ENCODE data around the gene BGN. TPM values are rescaled to one million over a fixed set of nuclear protein-coding genes. Genes with fewer than 3 reads are reported as not detected.

BGN gene
- total and polyA plus RNA-seq, 2 donors from 2014 or later: 164 to 288 TPM

DNA sequence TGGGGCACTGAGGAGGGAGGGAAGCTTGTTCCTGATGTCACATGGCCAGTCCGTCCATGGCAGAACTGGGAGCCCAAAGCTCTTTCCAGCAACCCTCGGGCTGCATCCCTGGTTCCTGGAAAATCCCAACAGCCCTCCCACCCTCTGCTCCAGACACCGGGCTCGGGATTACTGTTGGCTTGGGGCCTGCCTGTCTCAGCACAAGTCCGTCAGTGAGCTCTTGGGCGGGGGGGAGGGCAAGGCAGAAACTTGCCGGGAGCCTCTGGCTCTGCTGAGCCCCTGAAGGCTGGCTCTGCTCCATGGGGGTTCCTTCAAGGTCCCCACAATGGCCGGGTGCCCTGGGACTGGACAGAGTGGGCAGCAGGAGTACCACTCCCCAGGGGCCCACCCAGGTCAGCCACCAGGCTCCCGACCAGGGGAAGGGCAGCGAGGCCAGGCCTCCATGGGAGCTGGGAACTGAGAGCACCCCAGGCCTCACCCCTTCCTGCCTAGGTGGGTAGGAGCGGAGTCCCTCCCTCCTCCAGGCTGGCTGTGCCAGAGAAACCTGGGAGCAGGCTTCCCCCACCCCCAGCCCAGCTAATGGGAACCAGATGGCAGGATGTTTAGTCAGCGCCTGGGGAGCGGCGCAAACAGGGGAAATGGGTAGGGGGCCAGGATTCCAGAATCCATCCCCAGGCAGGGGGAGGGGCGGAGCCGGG, 18.0 kb upstream of the BGN start:
- H3K27me3 ChIP-seq (ENCODE audit: control insufficient read depth, insufficient read depth, low read length): no peaks in the 10 kb centered on the region
- intact Hi-C loops (cut with DNase I): no loop called here
- H3K4me3 ChIP-seq (ENCODE audit: low read length in 3 of 3): no peak overlapping the region
- DNase-seq: peak in 1 of 5 donors; percentile 72
- H3K9me3 ChIP-seq (ENCODE audit: control insufficient read depth in 2 of 3, insufficient read depth in 1 of 3, low read length in 3 of 3): no peaks in the 10 kb centered on the region
- H3K36me3 ChIP-seq (ENCODE audit: control insufficient read depth in 2 of 3, insufficient read depth in 3 of 3, low read length in 3 of 3): no peaks in the 10 kb centered on the region
- FAIRE-seq: no peak
- no peak overlapping the region for H3K27ac ChIP-seq (ENCODE audit: low read depth in 2 of 2, low read length in 2 of 2)
- no peak overlapping the region for H3K9ac ChIP-seq (ENCODE audit: low read length in 3 of 3)
- TF ChIP-seq, protein P1, sequence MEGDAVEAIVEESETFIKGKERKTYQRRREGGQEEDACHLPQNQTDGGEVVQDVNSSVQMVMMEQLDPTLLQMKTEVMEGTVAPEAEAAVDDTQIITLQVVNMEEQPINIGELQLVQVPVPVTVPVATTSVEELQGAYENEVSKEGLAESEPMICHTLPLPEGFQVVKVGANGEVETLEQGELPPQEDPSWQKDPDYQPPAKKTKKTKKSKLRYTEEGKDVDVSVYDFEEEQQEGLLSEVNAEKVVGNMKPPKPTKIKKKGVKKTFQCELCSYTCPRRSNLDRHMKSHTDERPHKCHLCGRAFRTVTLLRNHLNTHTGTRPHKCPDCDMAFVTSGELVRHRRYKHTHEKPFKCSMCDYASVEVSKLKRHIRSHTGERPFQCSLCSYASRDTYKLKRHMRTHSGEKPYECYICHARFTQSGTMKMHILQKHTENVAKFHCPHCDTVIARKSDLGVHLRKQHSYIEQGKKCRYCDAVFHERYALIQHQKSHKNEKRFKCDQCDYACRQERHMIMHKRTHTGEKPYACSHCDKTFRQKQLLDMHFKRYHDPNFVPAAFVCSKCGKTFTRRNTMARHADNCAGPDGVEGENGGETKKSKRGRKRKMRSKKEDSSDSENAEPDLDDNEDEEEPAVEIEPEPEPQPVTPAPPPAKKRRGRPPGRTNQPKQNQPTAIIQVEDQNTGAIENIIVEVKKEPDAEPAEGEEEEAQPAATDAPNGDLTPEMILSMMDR (IDR thresholded peaks at IDR 0.05; ENCODE audit: borderline replicate concordance, extremely low read depth, insufficient read depth): no peak
- peaks cover 0 to 5% (median 0%) of the 10 kb centered on the region in 3 donors for H3K4me1 ChIP-seq (ENCODE audit: control insufficient read depth in 2 of 3, insufficient read depth in 2 of 3, low read depth in 1 of 3, low read length in 3 of 3)

DNA sequence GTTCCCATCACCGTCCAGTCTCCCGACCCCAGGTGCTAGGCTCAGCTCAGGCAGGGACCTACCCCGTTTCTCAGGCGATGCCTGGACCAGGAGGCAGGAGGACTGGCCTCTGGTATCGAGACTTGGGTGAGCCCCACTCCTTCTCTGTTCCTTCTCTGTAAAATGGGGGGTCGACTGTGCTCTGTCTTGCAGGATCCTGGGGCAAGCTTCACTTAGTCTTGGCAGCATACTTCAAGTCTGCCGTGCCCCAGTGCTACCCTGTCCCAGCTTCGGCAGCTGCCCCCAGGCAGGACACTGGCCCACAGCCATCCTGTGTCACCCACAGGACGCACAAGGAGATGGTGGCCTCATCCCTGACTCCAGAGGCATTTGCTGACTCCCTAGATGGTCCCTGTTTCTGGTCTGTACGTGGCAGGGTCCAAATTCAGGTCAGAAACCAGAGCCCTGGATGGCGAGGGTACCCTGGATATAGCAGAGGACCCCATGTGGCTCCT, 17.4 kb upstream of the BGN start:
- H3K4me1 ChIP-seq (ENCODE audit: control insufficient read depth in 2 of 3, insufficient read depth in 2 of 3, low read depth in 1 of 3, low read length in 3 of 3): peaks cover 0 to 5% (median 0%) of the 10 kb centered on the region in 3 donors
- H3K9me3 ChIP-seq (ENCODE audit: control insufficient read depth in 2 of 3, insufficient read depth in 1 of 3, low read length in 3 of 3): no peaks in the 10 kb centered on the region
- intact Hi-C loops (cut with DNase I): no loop called here
- no peaks in the 10 kb centered on the region for H3K36me3 ChIP-seq (ENCODE audit: control insufficient read depth in 2 of 3, insufficient read depth in 3 of 3, low read length in 3 of 3)
- no peak overlapping the region for H3K9ac ChIP-seq (ENCODE audit: low read length in 3 of 3)
- DNase-seq (peak in 1 of 5 donors; percentile 47), FAIRE-seq (no peak)
- TF ChIP-seq, protein P1 (IDR thresholded peaks at IDR 0.05; ENCODE audit: borderline replicate concordance, extremely low read depth, insufficient read depth): no peak
- peak overlapping the region in 1 of 2 donors; percentile 43 for H3K27ac ChIP-seq (ENCODE audit: low read depth in 2 of 2, low read length in 2 of 2)
- H3K27me3 ChIP-seq (ENCODE audit: control insufficient read depth, insufficient read depth, low read length): no peaks in the 10 kb centered on the region
- H3K4me3 ChIP-seq (ENCODE audit: low read length in 3 of 3): no peak overlapping the region

DNA sequence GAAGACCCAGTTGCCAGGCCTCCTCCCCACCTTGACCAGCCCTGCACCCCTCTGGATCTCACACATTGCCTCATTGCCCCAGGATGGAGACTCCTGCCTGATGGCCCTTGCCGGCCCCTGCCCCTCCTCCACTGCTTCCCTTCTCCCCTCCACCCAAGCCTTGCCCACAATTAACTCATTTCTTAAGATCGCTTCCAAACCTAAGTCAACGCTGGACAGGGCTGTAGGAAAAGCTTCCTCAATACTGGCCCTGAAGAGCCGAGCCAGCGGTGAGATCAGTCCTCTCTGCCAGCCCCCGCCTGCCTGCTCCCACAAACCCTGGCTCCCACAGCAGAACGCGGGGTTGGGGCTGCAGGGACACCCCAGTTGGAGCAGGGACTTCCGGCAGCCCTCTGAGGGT, 16.9 kb upstream of the BGN start:
- H3K36me3 ChIP-seq (ENCODE audit: control insufficient read depth in 2 of 3, insufficient read depth in 3 of 3, low read length in 3 of 3): no peaks in the 10 kb centered on the region
- H3K27me3 ChIP-seq (ENCODE audit: control insufficient read depth, insufficient read depth, low read length): no peaks in the 10 kb centered on the region
- intact Hi-C loops (cut with DNase I): no loop called here
- H3K27ac ChIP-seq (ENCODE audit: low read depth in 2 of 2, low read length in 2 of 2): no peak overlapping the region
- H3K4me1 ChIP-seq (ENCODE audit: control insufficient read depth in 2 of 3, insufficient read depth in 2 of 3, low read depth in 1 of 3, low read length in 3 of 3): peaks cover 0 to 5% (median 0%) of the 10 kb centered on the region in 3 donors
- no peaks in the 10 kb centered on the region for H3K9me3 ChIP-seq (ENCODE audit: control insufficient read depth in 2 of 3, insufficient read depth in 1 of 3, low read length in 3 of 3)
- no peak overlapping the region for H3K9ac ChIP-seq (ENCODE audit: low read length in 3 of 3)
- DNase-seq (peak in 1 of 5 donors; percentile 36), FAIRE-seq (no peak)
- TF ChIP-seq, protein P1 (IDR thresholded peaks at IDR 0.05; ENCODE audit: borderline replicate concordance, extremely low read depth, insufficient read depth): no peak
- no peak overlapping the region for H3K4me3 ChIP-seq (ENCODE audit: low read length in 3 of 3)

Measured in kidney (tissue), 14 donors.